ENCODE data around the gene PTRHD1. TPM values are rescaled to one million over a fixed set of nuclear protein-coding genes. Genes with fewer than 3 reads are reported as not detected.
"Not testable (repeated sequence)": the region's sequence is repeated elsewhere in the genome, so short reads cannot be mapped to it uniquely, and the experiment has no call there.

The PTRHD1 gene
- polyA plus RNA-seq, 1 donor from 2014 or later: 33.6 TPM

DNA sequence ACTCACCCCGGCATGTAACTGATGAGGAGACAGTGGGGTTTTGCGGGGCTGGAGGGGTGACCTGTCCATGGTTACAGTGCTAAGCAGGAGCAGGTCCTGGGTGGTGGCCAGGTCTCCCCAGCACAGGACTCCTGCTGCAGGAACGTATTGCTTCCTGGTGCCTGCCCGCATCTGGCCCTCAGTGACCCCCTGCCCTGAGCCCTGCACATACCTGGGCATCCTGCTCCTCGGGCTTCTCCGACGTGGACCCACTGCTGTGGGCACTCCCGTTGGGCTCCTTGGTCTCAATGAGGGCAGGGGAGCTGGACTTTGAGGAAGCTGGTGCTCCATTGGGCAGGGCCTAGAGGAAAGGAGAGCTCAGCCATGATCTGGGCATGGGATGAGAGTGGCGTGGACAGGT is 43.5 kb upstream of the PTRHD1 start:
- TF ChIP-seq, protein P1, sequence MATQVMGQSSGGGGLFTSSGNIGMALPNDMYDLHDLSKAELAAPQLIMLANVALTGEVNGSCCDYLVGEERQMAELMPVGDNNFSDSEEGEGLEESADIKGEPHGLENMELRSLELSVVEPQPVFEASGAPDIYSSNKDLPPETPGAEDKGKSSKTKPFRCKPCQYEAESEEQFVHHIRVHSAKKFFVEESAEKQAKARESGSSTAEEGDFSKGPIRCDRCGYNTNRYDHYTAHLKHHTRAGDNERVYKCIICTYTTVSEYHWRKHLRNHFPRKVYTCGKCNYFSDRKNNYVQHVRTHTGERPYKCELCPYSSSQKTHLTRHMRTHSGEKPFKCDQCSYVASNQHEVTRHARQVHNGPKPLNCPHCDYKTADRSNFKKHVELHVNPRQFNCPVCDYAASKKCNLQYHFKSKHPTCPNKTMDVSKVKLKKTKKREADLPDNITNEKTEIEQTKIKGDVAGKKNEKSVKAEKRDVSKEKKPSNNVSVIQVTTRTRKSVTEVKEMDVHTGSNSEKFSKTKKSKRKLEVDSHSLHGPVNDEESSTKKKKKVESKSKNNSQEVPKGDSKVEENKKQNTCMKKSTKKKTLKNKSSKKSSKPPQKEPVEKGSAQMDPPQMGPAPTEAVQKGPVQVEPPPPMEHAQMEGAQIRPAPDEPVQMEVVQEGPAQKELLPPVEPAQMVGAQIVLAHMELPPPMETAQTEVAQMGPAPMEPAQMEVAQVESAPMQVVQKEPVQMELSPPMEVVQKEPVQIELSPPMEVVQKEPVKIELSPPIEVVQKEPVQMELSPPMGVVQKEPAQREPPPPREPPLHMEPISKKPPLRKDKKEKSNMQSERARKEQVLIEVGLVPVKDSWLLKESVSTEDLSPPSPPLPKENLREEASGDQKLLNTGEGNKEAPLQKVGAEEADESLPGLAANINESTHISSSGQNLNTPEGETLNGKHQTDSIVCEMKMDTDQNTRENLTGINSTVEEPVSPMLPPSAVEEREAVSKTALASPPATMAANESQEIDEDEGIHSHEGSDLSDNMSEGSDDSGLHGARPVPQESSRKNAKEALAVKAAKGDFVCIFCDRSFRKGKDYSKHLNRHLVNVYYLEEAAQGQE (IDR thresholded peaks at IDR 0.05; ENCODE audit: borderline replicate concordance): no peak
- no peak for TF ChIP-seq POLR2AphosphoS5 (IDR thresholded peaks at IDR 0.05)
- no peak for TF ChIP-seq EP300 (conservative IDR thresholded peaks at IDR 0.05; ENCODE audit: poor library complexity, severe bottlenecking)
- TF ChIP-seq SMC3 (conservative IDR thresholded peaks at IDR 0.05; ENCODE audit: poor library complexity): no peak
- no peak for TF ChIP-seq EZH2 (IDR thresholded peaks at IDR 0.05; ENCODE audit: borderline replicate concordance, insufficient read depth, low read length, poor library complexity, severe bottlenecking)
- TF ChIP-seq, protein P2, sequence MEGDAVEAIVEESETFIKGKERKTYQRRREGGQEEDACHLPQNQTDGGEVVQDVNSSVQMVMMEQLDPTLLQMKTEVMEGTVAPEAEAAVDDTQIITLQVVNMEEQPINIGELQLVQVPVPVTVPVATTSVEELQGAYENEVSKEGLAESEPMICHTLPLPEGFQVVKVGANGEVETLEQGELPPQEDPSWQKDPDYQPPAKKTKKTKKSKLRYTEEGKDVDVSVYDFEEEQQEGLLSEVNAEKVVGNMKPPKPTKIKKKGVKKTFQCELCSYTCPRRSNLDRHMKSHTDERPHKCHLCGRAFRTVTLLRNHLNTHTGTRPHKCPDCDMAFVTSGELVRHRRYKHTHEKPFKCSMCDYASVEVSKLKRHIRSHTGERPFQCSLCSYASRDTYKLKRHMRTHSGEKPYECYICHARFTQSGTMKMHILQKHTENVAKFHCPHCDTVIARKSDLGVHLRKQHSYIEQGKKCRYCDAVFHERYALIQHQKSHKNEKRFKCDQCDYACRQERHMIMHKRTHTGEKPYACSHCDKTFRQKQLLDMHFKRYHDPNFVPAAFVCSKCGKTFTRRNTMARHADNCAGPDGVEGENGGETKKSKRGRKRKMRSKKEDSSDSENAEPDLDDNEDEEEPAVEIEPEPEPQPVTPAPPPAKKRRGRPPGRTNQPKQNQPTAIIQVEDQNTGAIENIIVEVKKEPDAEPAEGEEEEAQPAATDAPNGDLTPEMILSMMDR (IDR thresholded peaks at IDR 0.05; ENCODE audit: poor library complexity, severe bottlenecking): no peak
- TF ChIP-seq TAF1 (IDR thresholded peaks at IDR 0.05; ENCODE audit: low read depth): no peak
- Histone ChIP-seq H3K36me3 (ENCODE audit: insufficient read depth, low read length) (no peaks in the 10 kb centered on the region), H2AFZ (ENCODE audit: low read depth, low read length) (no peak overlapping the region), H3K9ac (ENCODE audit: low read length) (no peak overlapping the region), H3K27ac (ENCODE audit: low read length) (no peak overlapping the region), H3K27me3 (ENCODE audit: insufficient read depth, low read depth, low read length) (no peaks in the 10 kb centered on the region), H3K4me3 (ENCODE audit: low read length) (no peak overlapping the region), H3F3A (ENCODE audit: insufficient read depth, low read length, poor library complexity, severe bottlenecking) (no peaks in the 10 kb centered on the region), H3K9me2 (ENCODE audit: insufficient read depth, low read length) (no peaks in the 10 kb centered on the region), H4K20me1 (ENCODE audit: insufficient read depth) (no peaks in the 10 kb centered on the region), H3K4me2 (ENCODE audit: low read length) (no peak overlapping the region), H3K79me2 (replicated peaks; ENCODE audit: insufficient read depth, low read length) (no peaks in the 10 kb centered on the region), H3K9me3 (ENCODE audit: low read length) (no peaks in the 10 kb centered on the region)

- TF ChIP-seq MXI1 (conservative IDR thresholded peaks at IDR 0.05; ENCODE audit: poor library complexity, severe bottlenecking): no peak
- no peak for TF ChIP-seq EZH2 (IDR thresholded peaks at IDR 0.05; ENCODE audit: borderline replicate concordance, insufficient read depth, low read length, poor library complexity, severe bottlenecking)
- TF ChIP-seq, protein P1 (IDR thresholded peaks at IDR 0.05; ENCODE audit: borderline replicate concordance): no peak
- no peak for TF ChIP-seq EP300 (conservative IDR thresholded peaks at IDR 0.05; ENCODE audit: poor library complexity, severe bottlenecking)
- no peak for TF ChIP-seq RAD21 (conservative IDR thresholded peaks at IDR 0.05)
- no peak for TF ChIP-seq SMC3 (conservative IDR thresholded peaks at IDR 0.05; ENCODE audit: poor library complexity)
- TF ChIP-seq, protein P2 (IDR thresholded peaks at IDR 0.05; ENCODE audit: poor library complexity, severe bottlenecking): no peak
- no peak for TF ChIP-seq POLR2AphosphoS5 (IDR thresholded peaks at IDR 0.05)
- no peak for TF ChIP-seq TAF1 (IDR thresholded peaks at IDR 0.05; ENCODE audit: low read depth)
- Histone ChIP-seq H2AFZ (ENCODE audit: low read depth, low read length) (no peak overlapping the region), H3F3A (ENCODE audit: insufficient read depth, low read length, poor library complexity, severe bottlenecking) (no peaks in the 10 kb centered on the region), H3K9me2 (ENCODE audit: insufficient read depth, low read length) (no peaks in the 10 kb centered on the region), H3K4me2 (ENCODE audit: low read length) (no peak overlapping the region), H3K27ac (ENCODE audit: low read length) (no peak overlapping the region), H3K4me3 (ENCODE audit: low read length) (no peak overlapping the region), H4K20me1 (ENCODE audit: insufficient read depth) (no peaks in the 10 kb centered on the region), H3K79me2 (replicated peaks; ENCODE audit: insufficient read depth, low read length) (no peaks in the 10 kb centered on the region), H3K36me3 (ENCODE audit: insufficient read depth, low read length) (no peaks in the 10 kb centered on the region), H3K9ac (ENCODE audit: low read length) (no peak overlapping the region), H3K27me3 (ENCODE audit: insufficient read depth, low read depth, low read length) (no peaks in the 10 kb centered on the region), H3K9me3 (ENCODE audit: low read length) (no peaks in the 10 kb centered on the region)
These were observed 43.0 kb upstream of the PTRHD1 start for GRCh38 chr2:24836206-24836605.

GRCh38 chr2:24835411-24835810 is 42.2 kb upstream of the PTRHD1 start:
- not testable (repeated sequence) for H3K36me3 ChIP-seq (ENCODE audit: insufficient read depth, low read length); H3K4me3 ChIP-seq (ENCODE audit: low read length); H4K20me1 ChIP-seq (ENCODE audit: insufficient read depth); H2AFZ ChIP-seq (ENCODE audit: low read depth, low read length); H3K9me2 ChIP-seq (ENCODE audit: insufficient read depth, low read length); H3F3A ChIP-seq (ENCODE audit: insufficient read depth, low read length, poor library complexity, severe bottlenecking); H3K27ac ChIP-seq (ENCODE audit: low read length); H3K79me2 ChIP-seq (replicated peaks; ENCODE audit: insufficient read depth, low read length); H3K9ac ChIP-seq (ENCODE audit: low read length); H3K9me3 ChIP-seq (ENCODE audit: low read length); H3K4me2 ChIP-seq (ENCODE audit: low read length); H3K27me3 ChIP-seq (ENCODE audit: insufficient read depth, low read depth, low read length)

Data from neural cell (in vitro differentiated cells).